T follicular helper cell (primary cell): ENCODE data around the gene STAM.
A peak's percentile ranks its signal among the peaks of the same experiment; 100 is the strongest.
"Not testable (repeated sequence)": the region's sequence is repeated elsewhere in the genome, so short reads cannot be mapped to it uniquely, and the experiment has no call there.

Experiments
- DNase-seq: peaks from one replicate; pipeline ENCODE4 v3.0.0-alpha.2; 2020; ENCODE audit warnings: low read depth
- total RNA-seq, 2 experiments: gene quantifications; one replicate each; lab custom pipeline; 2026; lab: John Stamatoyannopoulos, UW

STAM gene
- total RNA-seq, result 31.4 to 38.8 reads per million in 2 experiments

- DNase-seq, result peak; percentile 90
Measured at GRCh38 chr10:17643755-17644484, at the start of gene STAM. Gene STAM (plus strand): TSS chr10:17644151. CDS start chr10:17644340, 189 bp downstream.

- no peak for DNase-seq
Measured at GRCh38 chr10:17597386-17597785, 46.6 kb upstream of the STAM start.

GRCh38 chr10:17599089-17599488 lies 44.9 kb upstream of the STAM start:
- DNase-seq, result no peak

- DNase-seq, result no peak
Measured at GRCh38 chr10:17605936-17606335, 38.0 kb upstream of the STAM start.

GRCh38 chr10:17606547-17607040 lies 37.4 kb upstream of the STAM start:
- DNase-seq, result no peak

GRCh38 chr10:17607060-17607459 lies 36.9 kb upstream of the STAM start:
- DNase-seq, result no peak

GRCh38 chr10:17607603-17608332 lies 36.2 kb upstream of the STAM start:
- DNase-seq, result no peak

GRCh38 chr10:17609523-17610079 lies 34.4 kb upstream of the STAM start:
- DNase-seq, result no peak

GRCh38 chr10:17616403-17617030 lies 27.4 kb upstream of the STAM start:
- DNase-seq, result peak; percentile 0

- DNase-seq, result peak; percentile 30
Measured at GRCh38 chr10:17617031-17617911, 26.7 kb upstream of the STAM start, which contains the start of gene HACD1. Gene HACD1 (minus strand): TSS chr10:17617374. CDS start chr10:17617339, 35 bp downstream.

GRCh38 chr10:17622061-17622460 lies 21.9 kb upstream of the STAM start:
- DNase-seq, result no peak

GRCh38 chr10:17624996-17625395 lies 19.0 kb upstream of the STAM start:
- DNase-seq, result no peak

GRCh38 chr10:17626656-17627055 lies 17.3 kb upstream of the STAM start:
- DNase-seq, result no peak

- DNase-seq, result not testable (repeated sequence)
Measured at GRCh38 chr10:17632590-17632989, 11.4 kb upstream of the STAM start.

- no peak for DNase-seq
Measured at GRCh38 chr10:17633353-17633752, 10.6 kb upstream of the STAM start.

- DNase-seq, result no peak
Measured at GRCh38 chr10:17637869-17638268, 6.1 kb upstream of the STAM start.

GRCh38 chr10:17640331-17640816 lies 3.6 kb upstream of the STAM start:
- DNase-seq, result no peak

GRCh38 chr10:17643339-17643754 lies 604 bp upstream of the STAM start:
- DNase-seq, result no peak

- DNase-seq, result no peak
Measured at GRCh38 chr10:17644485-17644943, 563 bp downstream of the STAM start.

- no peak for DNase-seq
Measured at GRCh38 chr10:17645621-17646345, 1.8 kb downstream of the STAM start.
